GM12801 (cell line): ENCODE measurements around the gene DDX24.

Experiments used
- CTCF ChIP-seq: IDR thresholded peaks from one replicate; pipeline ENCODE4 v1.5.1; 2011; ENCODE audit warnings: control low read depth; ENCODE audit not compliant: insufficient read length; ENCODE audit errors: extremely low read depth

The DDX24 gene

GRCh38 chr14:94120667-94121340 is 39.8 kb upstream of the DDX24 start:
- no peak for TF ChIP-seq CTCF

GRCh38 chr14:94119071-94119470 is 38.1 kb upstream of the DDX24 start:
- no peak for TF ChIP-seq CTCF

GRCh38 chr14:94117856-94118255 is 36.9 kb upstream of the DDX24 start:
- no peak for TF ChIP-seq CTCF

GRCh38 chr14:94116701-94117100 is 35.7 kb upstream of the DDX24 start:
- TF ChIP-seq CTCF, result no peak

- TF ChIP-seq CTCF, result no peak
Observed at GRCh38 chr14:94115631-94116030, 34.6 kb upstream of the DDX24 start.

GRCh38 chr14:94115058-94115591 is 34.1 kb upstream of the DDX24 start:
- no peak for TF ChIP-seq CTCF

- TF ChIP-seq CTCF, result no peak
Observed at GRCh38 chr14:94114589-94115057, 33.6 kb upstream of the DDX24 start.
